OCI-LY1 (cell line): ENCODE results near the gene COMMD4.

Source experiments
- EZH2 ChIP-seq: fragments of 200-600 bp; sonication (generic), shearing (Covaris generic); IDR thresholded peaks from 2 replicates; pipeline ENCODE4 v1.8.0; 2017; ENCODE audit warnings: borderline replicate concordance, mixed run types, mild to moderate bottlenecking, antibody characterized with exemption, low read length, moderate library complexity, mixed read lengths
- TF ChIP-seq, protein P1 (sequence below): fragments of 200-600 bp; sonication (generic), shearing (Covaris generic); IDR thresholded peaks from 2 replicates; pipeline ENCODE4 v1.5.1; 2017; ENCODE audit warnings: mild to moderate bottlenecking, antibody characterized with exemption, low read length, moderate library complexity, mixed read lengths

DNA sequence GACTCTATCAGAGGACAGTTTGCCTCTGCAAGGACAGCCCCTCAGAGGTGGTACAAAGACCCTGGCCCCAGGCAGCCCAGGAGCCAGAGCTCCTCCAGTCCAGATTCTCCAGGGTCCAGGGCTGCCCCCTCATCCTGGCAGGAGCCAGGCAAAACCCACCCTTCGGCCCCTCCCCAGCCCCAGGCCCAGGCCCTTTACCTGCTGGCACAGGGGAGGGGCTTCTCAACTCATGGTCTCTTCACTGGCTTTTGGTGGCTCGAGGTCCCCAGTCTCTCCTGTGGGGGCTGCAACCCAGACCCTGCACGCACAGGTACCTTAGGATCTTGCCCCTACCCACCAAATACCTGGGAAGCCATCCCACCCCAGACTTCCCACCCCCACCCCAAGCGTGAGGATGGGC is 19.5 kb downstream of the COMMD4 start:
- TF ChIP-seq, protein P1, sequence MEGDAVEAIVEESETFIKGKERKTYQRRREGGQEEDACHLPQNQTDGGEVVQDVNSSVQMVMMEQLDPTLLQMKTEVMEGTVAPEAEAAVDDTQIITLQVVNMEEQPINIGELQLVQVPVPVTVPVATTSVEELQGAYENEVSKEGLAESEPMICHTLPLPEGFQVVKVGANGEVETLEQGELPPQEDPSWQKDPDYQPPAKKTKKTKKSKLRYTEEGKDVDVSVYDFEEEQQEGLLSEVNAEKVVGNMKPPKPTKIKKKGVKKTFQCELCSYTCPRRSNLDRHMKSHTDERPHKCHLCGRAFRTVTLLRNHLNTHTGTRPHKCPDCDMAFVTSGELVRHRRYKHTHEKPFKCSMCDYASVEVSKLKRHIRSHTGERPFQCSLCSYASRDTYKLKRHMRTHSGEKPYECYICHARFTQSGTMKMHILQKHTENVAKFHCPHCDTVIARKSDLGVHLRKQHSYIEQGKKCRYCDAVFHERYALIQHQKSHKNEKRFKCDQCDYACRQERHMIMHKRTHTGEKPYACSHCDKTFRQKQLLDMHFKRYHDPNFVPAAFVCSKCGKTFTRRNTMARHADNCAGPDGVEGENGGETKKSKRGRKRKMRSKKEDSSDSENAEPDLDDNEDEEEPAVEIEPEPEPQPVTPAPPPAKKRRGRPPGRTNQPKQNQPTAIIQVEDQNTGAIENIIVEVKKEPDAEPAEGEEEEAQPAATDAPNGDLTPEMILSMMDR: no peak
- TF ChIP-seq EZH2: no peak
